Cardiac muscle cell (in vitro differentiated cells and primary cell): ENCODE results near the gene KDM8. TPM values are rescaled to one million over a fixed set of nuclear protein-coding genes. Genes with fewer than 3 reads are reported as not detected.
"Not testable (repeated sequence)": the region's sequence is repeated elsewhere in the genome, so short reads cannot be mapped to it uniquely, and the experiment has no call there.

Source experiments
- DNase-seq, 2 donors: peaks; one replicate each; pipeline versions ENCODE4 v3.0.0 to v3.0.0-alpha.2; 2010 to 2017; ENCODE audit warnings: low read depth in 1 of 2, low spot score in 1 of 2
- H3K27ac ChIP-seq: fragments of 200-600 bp; sonication (generic); 2 replicates; pipeline ENCODE4 v1.5.1; 2016
- H3K27me3 ChIP-seq: fragments of 200-600 bp; sonication (generic); 2 replicates; pipeline ENCODE4 v1.6.0; 2016; ENCODE audit warnings: control low read depth
- H3K36me3 ChIP-seq: fragments of 200-600 bp; sonication (generic); 2 replicates; pipeline ENCODE4 v1.5.1; 2016; ENCODE audit warnings: control low read depth
- H3K4me1 ChIP-seq: fragments of 200-600 bp; sonication (generic); 2 replicates; pipeline ENCODE4 v1.8.1; 2017; ENCODE audit warnings: low read depth, mild to moderate bottlenecking, mixed run types
- H3K4me3 ChIP-seq: fragments of 200-600 bp; sonication (generic); 2 replicates; pipeline ENCODE4 v1.5.1; 2016; ENCODE audit warnings: mild to moderate bottlenecking
- H3K9me3 ChIP-seq: fragments of 200-600 bp; sonication (generic); 2 replicates; pipeline ENCODE4 v1.5.1; 2017; ENCODE audit warnings: low read depth, mild to moderate bottlenecking, control low read depth
- CTCF ChIP-seq: IDR thresholded peaks from 2 replicates; pipeline ENCODE4 v1.5.1; 2012; ENCODE audit warnings: low read depth, mild to moderate bottlenecking, low read length
- polyA plus RNA-seq: library from polyadenylated mRNA; unstranded; fragments of >200 nt; fragmentation: Nextera tagmentation; extraction: Ambion mirVana; gene quantifications from 2 replicates; pipeline ENCODE4 v1.2.1, GENCODE V29; 2016
- total RNA-seq: library from RNA; depleted of rRNA; stranded (reverse); fragments of >200 nt; gene quantifications from 2 replicates; pipeline ENCODE4 v1.2.3, GENCODE V29; 2016

Gene KDM8
- total and polyA plus RNA-seq, 2 experiments from 2014 or later = 8.5 to 10.5 TPM

- no peaks in the 10 kb centered on the region for H3K36me3 ChIP-seq
- peaks cover 28% of the 10 kb centered on the region for H3K4me1 ChIP-seq
- H3K9me3 ChIP-seq = no peaks in the 10 kb centered on the region
- DNase-seq = no peak
- H3K27ac ChIP-seq = no peak overlapping the region
- TF ChIP-seq CTCF = no peak
- no peaks in the 10 kb centered on the region for H3K27me3 ChIP-seq
- H3K4me3 ChIP-seq = no peak overlapping the region
These were observed 40.5 kb downstream of the KDM8 start for GRCh38 chr16:27243725-27244362.

GRCh38 chr16:27244363-27244755 lies 41.0 kb downstream of the KDM8 start:
- no peak overlapping the region for H3K27ac ChIP-seq
- DNase-seq = no peak
- no peak for TF ChIP-seq CTCF
- H3K9me3 ChIP-seq = no peaks in the 10 kb centered on the region
- H3K27me3 ChIP-seq = no peaks in the 10 kb centered on the region
- no peak overlapping the region for H3K4me3 ChIP-seq
- H3K36me3 ChIP-seq = no peaks in the 10 kb centered on the region
- H3K4me1 ChIP-seq = peaks cover 28% of the 10 kb centered on the region

- Histone ChIP-seq H3K4me1 (peaks cover 28% of the 10 kb centered on the region), H3K36me3 (no peaks in the 10 kb centered on the region), H3K27me3 (no peaks in the 10 kb centered on the region), H3K27ac (no peak overlapping the region), H3K4me3 (no peak overlapping the region), H3K9me3 (no peaks in the 10 kb centered on the region)
- TF ChIP-seq CTCF = no peak
- peak in 1 of 2 donors; percentile 85 for DNase-seq
These were observed 42.2 kb downstream of the KDM8 start for GRCh38 chr16:27245276-27246172.

GRCh38 chr16:27246439-27246838 lies 43.1 kb downstream of the KDM8 start:
- Histone ChIP-seq H3K27ac (no peak overlapping the region), H3K36me3 (no peaks in the 10 kb centered on the region), H3K27me3 (no peaks in the 10 kb centered on the region), H3K9me3 (no peaks in the 10 kb centered on the region), H3K4me1 (peaks cover 28% of the 10 kb centered on the region), H3K4me3 (no peak overlapping the region)
- no peak for DNase-seq
- no peak for TF ChIP-seq CTCF

- not testable (repeated sequence) for DNase-seq, H3K4me3 ChIP-seq
These were observed 43.8 kb downstream of the KDM8 start for GRCh38 chr16:27247076-27247475.

GRCh38 chr16:27248036-27248435 lies 44.7 kb downstream of the KDM8 start:
- no peak for TF ChIP-seq CTCF
- Histone ChIP-seq H3K4me1 (peaks cover 21% of the 10 kb centered on the region), H3K27ac (no peak overlapping the region), H3K27me3 (no peaks in the 10 kb centered on the region), H3K9me3 (no peaks in the 10 kb centered on the region), H3K36me3 (no peaks in the 10 kb centered on the region), H3K4me3 (no peak overlapping the region)
- peak in 1 of 2 donors; percentile 42 for DNase-seq

More at GRCh38 chr16:27247076-27247475, 43.8 kb downstream of the KDM8 start:
- peaks cover 28% of the 10 kb centered on the region for H3K4me1 ChIP-seq
- not testable (repeated sequence) for H3K27ac ChIP-seq, H3K9me3 ChIP-seq, H3K36me3 ChIP-seq, H3K27me3 ChIP-seq

- DNase-seq = not testable (repeated sequence)
- H3K4me1 ChIP-seq = peaks cover 16% of the 10 kb centered on the region
These were observed 45.6 kb downstream of the KDM8 start for GRCh38 chr16:27248886-27249285.

More at GRCh38 chr16:27248886-27249285, 45.6 kb downstream of the KDM8 start:
- H3K36me3 ChIP-seq, H3K27me3 ChIP-seq, H3K4me3 ChIP-seq, H3K27ac ChIP-seq, H3K9me3 ChIP-seq: not testable (repeated sequence)
